AG09319 (cell line): ENCODE results near the gene MPPED2.

Experiments
- DNase-seq: peaks from one replicate; pipeline ENCODE4 v3.0.0-alpha.2; 2010; ENCODE audit warnings: low read depth; ENCODE audit errors: extremely low read depth
- CTCF ChIP-seq: IDR thresholded peaks from 2 replicates; pipeline ENCODE4 v1.5.1; 2011; ENCODE audit warnings: low read depth, mild to moderate bottlenecking, inconsistent platforms, low read length, moderate library complexity

MPPED2 gene

GRCh38 chr11:30479899-30480298 lies 106.3 kb downstream of the MPPED2 start:
- no peak for DNase-seq
- no peak for TF ChIP-seq CTCF

- TF ChIP-seq CTCF: no peak
- DNase-seq: no peak
Measured at GRCh38 chr11:30478923-30479322, 107.2 kb downstream of the MPPED2 start.

GRCh38 chr11:30477061-30477460 lies 109.1 kb downstream of the MPPED2 start:
- TF ChIP-seq CTCF: no peak
- no peak for DNase-seq

- no peak for DNase-seq
- TF ChIP-seq CTCF: no peak
Measured at GRCh38 chr11:30474151-30474954, 111.8 kb downstream of the MPPED2 start.

- TF ChIP-seq CTCF: no peak
- DNase-seq: no peak
Measured at GRCh38 chr11:30471244-30471643, 114.9 kb downstream of the MPPED2 start.

- no peak for DNase-seq
- no peak for TF ChIP-seq CTCF
Measured at GRCh38 chr11:30468881-30469280, 117.3 kb downstream of the MPPED2 start.

GRCh38 chr11:30467176-30467575 lies 119.0 kb downstream of the MPPED2 start:
- no peak for DNase-seq
- TF ChIP-seq CTCF: no peak
